Aorta (tissue), 5 donors: ENCODE results near the gene MIA3. TPM values are rescaled to one million over a fixed set of nuclear protein-coding genes. Genes with fewer than 3 reads are reported as not detected.

Experiments used
- ATAC-seq: fragments of 200-7000 bp; cut with Tn5 transposase; one replicate; pipeline ENCODE4 v1.9.1; 2022; ENCODE audit warnings: moderate library complexity; ENCODE audit not compliant: low FRiP score
- DNase-seq, 2 donors: peaks; one replicate each; pipeline ENCODE4 v3.0.0-alpha.2; 2020
- H3K27ac ChIP-seq, 2 donors: one replicate each; pipeline ENCODE4 v1.5.1; 2013; ENCODE audit warnings: low read length in 2 of 2, mild to moderate bottlenecking in 2 of 2, moderate library complexity in 2 of 2, control low read depth in 1 of 2, inconsistent platforms in 1 of 2, low read depth in 1 of 2
- H3K27me3 ChIP-seq, 2 donors: one replicate each; pipeline ENCODE4 v1.6.1; 2013; ENCODE audit warnings: control low read depth in 1 of 2, low read length in 1 of 2, mild to moderate bottlenecking in 1 of 2, moderate library complexity in 1 of 2; ENCODE audit not compliant: insufficient read depth in 2 of 2, control insufficient read depth in 1 of 2
- H3K36me3 ChIP-seq, 2 donors: one replicate each; pipeline ENCODE4 v1.6.1; 2013; ENCODE audit warnings: control low read depth in 1 of 2, low read length in 1 of 2, mild to moderate bottlenecking in 1 of 2; ENCODE audit not compliant: insufficient read depth in 2 of 2, control insufficient read depth in 1 of 2
- H3K4me1 ChIP-seq, 2 donors: one replicate each; pipeline ENCODE4 v1.6.1; 2013; ENCODE audit warnings: low read length in 2 of 2, control low read depth in 1 of 2, mild to moderate bottlenecking in 1 of 2, moderate library complexity in 1 of 2; ENCODE audit not compliant: insufficient read depth in 2 of 2, control insufficient read depth in 1 of 2
- H3K4me3 ChIP-seq, 2 donors: one replicate each; pipeline ENCODE4 v1.5.1; 2013; ENCODE audit warnings: low read length in 2 of 2, control low read depth in 1 of 2, mild to moderate bottlenecking in 1 of 2
- H3K9me3 ChIP-seq: one replicate; pipeline ENCODE4 v1.6.1; 2013; ENCODE audit warnings: mild to moderate bottlenecking, low read length; ENCODE audit not compliant: control insufficient read depth
- WGBS, 2 donors: extraction: QIAGEN DNeasy Blood & Tissue Kit; methylation state at CpG; one replicate each; pipeline ENCODE4 v1.1.7; 2013; 5-methylcytosine and 5-hydroxymethylcytosine counted together
- intact Hi-C, 2 donors: fragments of 100-400 bp; cut with DNase I; formaldehyde crosslinking; loops; one replicate each; pipeline versions ENCODE4 v1.14.2 to v1.15.0; 2022
- polyA plus RNA-seq, 2 donors: library from polyadenylated mRNA; stranded (reverse); fragments of 200-250 nt; gene quantifications; one replicate each; pipeline ENCODE4 v1.2.3, GENCODE V29; 2013
- total RNA-seq, 2 donors: library from RNA; stranded (reverse); fragmentation: NEBNext Ultra II Directional; extraction: Animal tissue kit (Norgen Biotek cat#: 25700); gene quantifications; one replicate each; pipeline ENCODE4 v1.2.1, GENCODE V29; 2021
- donor health status: healthy with polysubstance abuse.
- donor health status: Bipolar disorder and iron deficiency.
- donor health status: DM: no; HTN: no; CAD: no.
- donor health status: DM: no; HTN: no; CAD: no.
- donor health status: DM: yes; HTN: yes; CAD: no.

MIA3 gene
- total and polyA plus RNA-seq, 4 donors = 15.7 to 67.4 (median 49.5) TPM

DNA sequence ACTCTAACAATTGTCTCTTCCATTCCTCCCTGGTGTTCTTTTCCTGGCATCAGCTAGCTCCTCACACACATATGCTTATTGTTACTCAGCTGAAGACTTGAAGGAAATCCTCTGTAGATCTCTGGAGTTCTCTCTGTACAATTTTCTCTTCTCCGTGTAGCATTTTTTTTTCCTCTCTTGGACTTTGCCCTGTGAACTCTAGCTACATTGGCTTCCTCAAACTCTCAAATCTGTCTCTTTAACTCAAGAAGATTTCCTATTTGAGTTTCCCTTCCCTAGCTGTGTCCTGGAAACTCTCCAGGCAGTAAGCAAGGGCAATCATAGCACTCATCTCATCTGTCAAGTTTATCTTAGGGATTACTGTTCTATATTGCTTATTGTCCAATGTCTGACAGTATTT, 4.3 kb upstream of the MIA3 start:
- Histone ChIP-seq H3K9me3 (no peaks in the 10 kb centered on the region), H3K4me3 (no peak overlapping the region), H3K36me3 (no peaks in the 10 kb centered on the region), H3K27ac (no peak overlapping the region), H3K4me1 (no peaks in the 10 kb centered on the region), H3K27me3 (no peaks in the 10 kb centered on the region)
- ATAC-seq (no peak), DNase-seq (no peak)
- WGBS, 2 donors = 67 to 71% methylated on average over 1 of the region's 1 CpG
- intact Hi-C loops = no loop called here

DNA sequence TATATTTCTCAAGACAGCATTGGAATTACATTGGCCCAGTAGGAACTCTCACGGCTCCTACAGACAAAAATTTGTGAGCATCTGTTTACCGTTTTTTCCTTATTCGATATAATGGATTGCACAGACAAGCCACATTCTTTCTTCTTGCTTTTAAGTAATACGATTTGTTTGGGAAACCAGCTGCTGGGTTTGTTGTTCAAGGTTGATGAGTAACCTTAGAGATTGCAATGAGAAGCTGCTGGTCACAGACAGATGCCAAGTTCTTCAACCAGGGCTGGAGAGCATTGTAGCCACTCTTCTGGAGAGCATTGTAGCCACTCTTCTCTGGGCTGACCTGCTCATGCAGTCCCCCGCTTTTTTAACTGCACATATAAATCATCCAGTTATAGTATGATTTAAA, 1.4 kb upstream of the MIA3 start:
- intact Hi-C loops = no loop called here
- Histone ChIP-seq H3K27ac (no peak overlapping the region), H3K9me3 (no peaks in the 10 kb centered on the region), H3K4me1 (no peaks in the 10 kb centered on the region), H3K4me3 (no peak overlapping the region), H3K27me3 (no peaks in the 10 kb centered on the region), H3K36me3 (no peaks in the 10 kb centered on the region)
- no peak for DNase-seq
- WGBS, 2 donors = 86 to 89% methylated on average over 5 of the region's 5 CpGs
- ATAC-seq = no peak

- H3K27ac ChIP-seq = no peak overlapping the region
Observed at GRCh38 chr1:222617367-222617951, 438 bp upstream of the MIA3 start.

GRCh38 chr1:222618880-222619596, 1.1 kb downstream of the MIA3 start:
- 16 to 17% methylated on average over 20 of the region's 20 CpGs for WGBS, 2 donors
- peak overlapping the region; percentile 95 to 96 for H3K4me3 ChIP-seq
- H3K4me1 ChIP-seq = no peaks in the 10 kb centered on the region
- no peaks in the 10 kb centered on the region for H3K27me3 ChIP-seq
- DNase-seq = peak in 1 of 2 donors; percentile 71
- no peaks in the 10 kb centered on the region for H3K9me3 ChIP-seq
- H3K36me3 ChIP-seq = no peaks in the 10 kb centered on the region
- H3K27ac ChIP-seq = no peak overlapping the region
- ATAC-seq = no peak
- intact Hi-C loops = no loop called here

More at GRCh38 chr1:222617367-222617951, 438 bp upstream of the MIA3 start:
- DNase-seq (peak; percentile 98 to 99), ATAC-seq (peak; percentile 97)
- Histone ChIP-seq H3K36me3 (no peaks in the 10 kb centered on the region), H3K9me3 (no peaks in the 10 kb centered on the region), H3K4me1 (no peaks in the 10 kb centered on the region), H3K4me3 (peak overlapping the region; percentile 33 to 46), H3K27me3 (no peaks in the 10 kb centered on the region)
- 0 to 1% methylated on average over 17 to 37 of the region's 37 CpGs for WGBS, 2 donors
- intact Hi-C loops = no loop called here

GRCh38 chr1:222620566-222620965, 2.7 kb downstream of the MIA3 start:
- intact Hi-C loops = no loop called here
- no peak for ATAC-seq
- DNase-seq = no peak
- H3K27me3 ChIP-seq = no peaks in the 10 kb centered on the region
- no peak overlapping the region for H3K27ac ChIP-seq
- H3K4me1 ChIP-seq = no peaks in the 10 kb centered on the region
- H3K9me3 ChIP-seq = no peaks in the 10 kb centered on the region
- H3K36me3 ChIP-seq = no peaks in the 10 kb centered on the region
- no peak overlapping the region for H3K4me3 ChIP-seq
- WGBS, 2 donors = 86 to 90% methylated on average over 2 of the region's 2 CpGs

DNA sequence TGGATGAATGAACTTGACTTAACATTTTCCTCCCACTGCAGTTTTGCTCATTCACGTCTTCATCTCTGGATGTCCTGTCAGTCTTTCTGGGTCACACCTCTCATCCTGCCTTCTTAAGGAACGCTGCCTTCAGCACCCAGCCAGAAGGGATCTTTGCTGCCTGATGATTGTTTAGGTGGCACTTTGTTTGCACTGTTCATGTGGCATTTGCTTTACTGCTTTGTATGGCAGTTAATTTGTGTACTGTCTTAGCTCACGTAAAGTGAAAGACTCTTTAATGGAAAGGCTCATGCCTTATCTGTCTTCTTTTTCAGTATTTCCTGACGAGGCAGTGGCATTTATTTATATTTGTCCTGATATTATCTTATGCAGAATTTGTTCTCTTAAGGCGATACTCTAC, 4.9 kb downstream of the MIA3 start:
- WGBS, 2 donors = 87 to 88% methylated on average over 5 of the region's 5 CpGs
- H3K27ac ChIP-seq = no peak overlapping the region
- intact Hi-C loops = no loop called here
- H3K4me3 ChIP-seq = no peak overlapping the region
- no peaks in the 10 kb centered on the region for H3K27me3 ChIP-seq
- ATAC-seq (no peak), DNase-seq (no peak)
- no peaks in the 10 kb centered on the region for H3K9me3 ChIP-seq
- H3K4me1 ChIP-seq = peaks cover 0 to 2% of the 10 kb centered on the region in 2 donors
- peaks cover 0 to 2% of the 10 kb centered on the region in 2 donors for H3K36me3 ChIP-seq

- intact Hi-C loops = no loop called here
- DNase-seq (no peak), ATAC-seq (no peak)
- Histone ChIP-seq H3K9me3 (no peaks in the 10 kb centered on the region), H3K36me3 (peaks cover 0 to 2% of the 10 kb centered on the region in 2 donors), H3K4me1 (peaks cover 0 to 2% of the 10 kb centered on the region in 2 donors), H3K27ac (no peak overlapping the region), H3K4me3 (no peak overlapping the region), H3K27me3 (no peaks in the 10 kb centered on the region)
Observed at GRCh38 chr1:222623458-222623857, 5.6 kb downstream of the MIA3 start.

DNA sequence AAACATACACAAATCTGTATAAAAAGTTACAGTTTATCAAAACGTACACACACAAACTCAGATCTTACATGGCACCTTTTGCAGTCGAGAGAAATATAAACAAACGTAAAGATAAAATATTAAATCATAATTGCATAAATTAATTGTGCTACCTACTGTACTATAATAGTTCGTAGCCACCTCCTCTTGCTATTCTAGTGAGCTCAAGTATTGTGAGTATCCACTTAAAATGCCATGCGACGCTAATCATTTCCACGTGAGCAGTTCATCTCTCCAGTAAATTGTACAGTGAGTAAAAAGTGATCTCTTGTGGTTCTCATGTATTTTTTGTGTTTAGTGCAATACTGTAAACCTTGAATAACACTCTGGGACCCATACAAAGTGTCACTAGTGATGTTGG, 6.3 kb downstream of the MIA3 start:
- H3K4me1 ChIP-seq = peaks cover 0 to 2% of the 10 kb centered on the region in 2 donors
- no peak overlapping the region for H3K27ac ChIP-seq
- intact Hi-C loops = no loop called here
- H3K4me3 ChIP-seq = no peak overlapping the region
- H3K27me3 ChIP-seq = no peaks in the 10 kb centered on the region
- peaks cover 0 to 5% of the 10 kb centered on the region in 2 donors for H3K36me3 ChIP-seq
- DNase-seq = no peak
- 95% methylated on average over 7 of the region's 7 CpGs for WGBS, 2 donors
- ATAC-seq = no peak
- no peaks in the 10 kb centered on the region for H3K9me3 ChIP-seq

DNA sequence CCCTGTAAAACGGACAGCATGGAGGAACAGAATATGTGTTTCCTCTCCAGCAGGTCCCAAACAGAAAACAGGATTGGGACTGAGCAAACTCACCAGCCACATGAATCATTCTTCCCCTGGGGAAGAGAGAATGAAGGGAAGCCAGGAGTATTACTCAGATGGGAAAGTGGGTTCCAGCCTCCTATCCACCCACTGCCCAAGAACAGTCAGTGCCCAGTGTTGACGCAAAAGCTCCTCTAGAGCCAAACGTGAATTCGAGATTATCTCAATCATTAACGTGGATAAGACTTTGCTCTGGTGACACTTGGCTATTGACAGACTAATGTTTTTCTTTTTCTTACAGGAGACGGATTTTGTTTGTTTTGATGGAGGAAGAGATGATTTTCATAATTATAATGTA, 9.3 kb downstream of the MIA3 start:
- peaks cover 2 to 5% of the 10 kb centered on the region in 2 donors for H3K36me3 ChIP-seq
- intact Hi-C loops = no loop called here
- WGBS, 2 donors = 16 to 22% methylated on average over 6 of the region's 6 CpGs

More for the DNA sequence above, 9.3 kb downstream of the MIA3 start:
- Histone ChIP-seq H3K4me1 (peaks cover 0 to 2% of the 10 kb centered on the region in 2 donors), H3K9me3 (no peaks in the 10 kb centered on the region), H3K27me3 (no peaks in the 10 kb centered on the region), H3K27ac (peak overlapping the region in 1 of 2 donors; percentile 43), H3K4me3 (no peak overlapping the region)
- ATAC-seq = peak; percentile 82
- DNase-seq = peak in 1 of 2 donors; percentile 50
